ENCODE measurements around the gene TOP3B. TPM values are rescaled to one million over a fixed set of nuclear protein-coding genes. Genes with fewer than 3 reads are reported as not detected.

TOP3B gene
- total and polyA plus RNA-seq, 2 experiments from 2014 or later: 35.7 to 77.7 TPM

DNA sequence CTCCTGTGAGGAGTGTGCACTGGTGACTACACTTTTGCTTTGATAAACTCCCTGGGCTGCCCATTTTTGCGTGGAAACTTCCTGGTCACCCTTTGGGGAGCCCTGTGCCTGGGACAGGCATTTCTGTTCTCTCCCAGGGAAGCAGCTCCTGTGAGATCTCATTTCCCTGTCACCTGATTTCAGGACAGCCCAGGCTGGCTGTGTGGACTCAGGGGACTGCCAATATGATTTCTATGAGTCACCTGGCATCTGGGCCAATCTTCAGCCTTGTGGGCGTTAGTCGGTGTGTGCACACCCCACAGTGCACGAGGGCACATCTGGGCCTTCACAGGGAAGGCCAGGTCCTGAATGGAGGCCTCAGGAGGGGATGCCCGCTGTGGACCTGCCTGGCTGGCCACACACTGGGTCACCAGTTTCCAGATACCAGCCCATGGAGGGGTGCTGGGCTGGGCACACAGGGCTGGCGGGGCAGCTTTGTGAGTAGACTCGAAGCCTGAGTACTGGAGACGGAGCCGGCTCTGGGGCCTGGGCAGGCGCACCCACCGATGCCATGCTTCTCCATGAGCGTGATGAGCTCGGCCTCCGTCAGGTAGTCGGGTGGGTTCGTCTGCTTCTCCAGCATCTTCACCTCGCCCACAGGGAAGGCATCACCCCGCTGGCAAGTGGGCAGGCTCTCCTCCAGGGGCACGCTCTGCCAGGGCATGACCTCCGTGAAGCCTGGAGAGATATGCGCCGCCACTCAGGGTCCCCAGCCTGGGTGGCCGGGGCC lies 20.5 kb downstream of the TOP3B start (continued):
- TF ChIP-seq ZNF462 (CRISPR knock-in tag; IDR thresholded peaks at IDR 0.05): no peak
- TF ChIP-seq, protein P1, sequence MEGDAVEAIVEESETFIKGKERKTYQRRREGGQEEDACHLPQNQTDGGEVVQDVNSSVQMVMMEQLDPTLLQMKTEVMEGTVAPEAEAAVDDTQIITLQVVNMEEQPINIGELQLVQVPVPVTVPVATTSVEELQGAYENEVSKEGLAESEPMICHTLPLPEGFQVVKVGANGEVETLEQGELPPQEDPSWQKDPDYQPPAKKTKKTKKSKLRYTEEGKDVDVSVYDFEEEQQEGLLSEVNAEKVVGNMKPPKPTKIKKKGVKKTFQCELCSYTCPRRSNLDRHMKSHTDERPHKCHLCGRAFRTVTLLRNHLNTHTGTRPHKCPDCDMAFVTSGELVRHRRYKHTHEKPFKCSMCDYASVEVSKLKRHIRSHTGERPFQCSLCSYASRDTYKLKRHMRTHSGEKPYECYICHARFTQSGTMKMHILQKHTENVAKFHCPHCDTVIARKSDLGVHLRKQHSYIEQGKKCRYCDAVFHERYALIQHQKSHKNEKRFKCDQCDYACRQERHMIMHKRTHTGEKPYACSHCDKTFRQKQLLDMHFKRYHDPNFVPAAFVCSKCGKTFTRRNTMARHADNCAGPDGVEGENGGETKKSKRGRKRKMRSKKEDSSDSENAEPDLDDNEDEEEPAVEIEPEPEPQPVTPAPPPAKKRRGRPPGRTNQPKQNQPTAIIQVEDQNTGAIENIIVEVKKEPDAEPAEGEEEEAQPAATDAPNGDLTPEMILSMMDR (conservative IDR thresholded peaks at IDR 0.05; ENCODE audit: low read depth in 2 of 2): no peak
- no peak for TF ChIP-seq ZNF331 (CRISPR knock-in tag; IDR thresholded peaks at IDR 0.05; ENCODE audit: low read depth)
- TF ChIP-seq STAT1 (IDR thresholded peaks at IDR 0.05; ENCODE audit: unreplicated experiment): no peak

DNA sequence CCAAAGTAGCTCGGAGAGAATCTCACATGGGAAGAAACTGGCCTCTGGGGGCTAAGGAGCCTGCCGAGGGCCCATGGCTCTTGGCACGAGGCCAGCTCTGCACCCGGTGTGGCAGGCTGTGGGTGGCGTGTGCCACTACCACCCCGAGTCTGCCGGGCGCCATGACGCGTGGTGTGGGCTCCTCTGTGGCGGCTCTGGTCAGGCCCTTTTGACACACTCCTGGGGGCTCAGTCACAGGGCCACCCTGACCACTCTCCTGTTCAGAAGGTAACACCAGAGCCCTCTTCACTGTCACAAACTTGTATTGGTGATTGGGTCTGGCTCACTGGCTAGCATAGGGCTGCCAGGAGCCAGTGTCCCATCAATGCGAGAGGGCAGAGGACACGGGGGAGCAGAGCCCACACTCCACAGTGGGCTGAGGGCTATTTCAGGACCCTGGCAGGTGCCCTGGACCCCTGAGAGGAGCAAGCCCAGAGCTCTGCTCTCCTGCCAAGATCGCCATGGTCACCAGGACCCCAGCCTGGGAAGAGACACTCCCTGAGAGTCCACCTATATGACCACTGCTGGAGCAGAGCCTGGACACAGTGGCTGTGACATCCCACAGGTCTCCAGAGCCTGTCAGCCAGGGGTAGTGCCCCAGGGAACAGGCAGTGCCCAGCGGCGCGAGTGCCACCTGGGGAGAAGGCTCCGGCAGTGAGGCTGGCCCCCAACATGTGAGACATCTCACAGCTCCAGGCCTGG lies 21.3 kb downstream of the TOP3B start:
- DNase-seq (ENCODE audit: low spot score): no peak
- no peaks in the 10 kb centered on the region for H3F3A ChIP-seq (replicated peaks; ENCODE audit: low read depth)
- no peaks in the 10 kb centered on the region for H3K9me2 ChIP-seq (ENCODE audit: insufficient read depth)
- peaks cover 5% of the 10 kb centered on the region; the same call in 1 of the 2 replicates for H3K36me3 ChIP-seq (ENCODE audit: insufficient read depth)
- H2AFZ ChIP-seq: no peak overlapping the region
- H3K4me1 Mint-ChIP-seq: no peaks in the 10 kb centered on the region
- H3K4me2 ChIP-seq: no peak overlapping the region
- peaks cover 13% of the 10 kb centered on the region for H3K27me3 Mint-ChIP-seq (ENCODE audit: insufficient read depth, low read depth, poor library complexity)
- H3K9me3 Mint-ChIP-seq: peaks cover 4% of the 10 kb centered on the region; the same call in 2 of the 3 replicates
- H3K36me3 Mint-ChIP-seq (ENCODE audit: low read depth): peaks cover 57% of the 10 kb centered on the region
- no peak overlapping the region for H3K4me3 ChIP-seq
- no peak overlapping the region for H3K4me3 Mint-ChIP-seq
- ATAC-seq: no peak
- H3K27me3 ChIP-seq (ENCODE audit: insufficient read depth): peaks cover 6% of the 10 kb centered on the region; the same call in 1 of the 2 replicates
- H3K4me1 ChIP-seq (ENCODE audit: insufficient read depth): no peaks in the 10 kb centered on the region
- peaks cover 5% of the 10 kb centered on the region; the same call in 1 of the 2 replicates for H4K20me1 ChIP-seq (replicated peaks; ENCODE audit: insufficient read depth)
- no peak overlapping the region for H3K27ac Mint-ChIP-seq
- no peaks in the 10 kb centered on the region for H3K79me2 ChIP-seq (replicated peaks; ENCODE audit: insufficient read depth)
- no peak overlapping the region for H3K27ac ChIP-seq (ENCODE audit: low read depth)
- TF ChIP-seq JUNB (IDR thresholded peaks at IDR 0.05; ENCODE audit: unreplicated experiment) (no peak), EZH2phosphoT487 (IDR thresholded peaks at IDR 0.05; ENCODE audit: unreplicated experiment) (no peak), REST (IDR thresholded peaks at IDR 0.05; ENCODE audit: unreplicated experiment) (no peak), POLR2AphosphoS5 (IDR thresholded peaks at IDR 0.05; ENCODE audit: low read depth) (no peak), ZNF331 (CRISPR knock-in tag; IDR thresholded peaks at IDR 0.05; ENCODE audit: low read depth) (no peak), CREB1 (CRISPR knock-in tag; IDR thresholded peaks at IDR 0.05; ENCODE audit: low read depth) (no peak)

Data from GM23338 (cell line).